ENCODE data around the gene GALC. TPM values are rescaled to one million over a fixed set of nuclear protein-coding genes. Genes with fewer than 3 reads are reported as not detected.

The GALC gene
- total RNA-seq, result 16.0 and 23.4 TPM in 2 replicates

GRCh38 chr14:87992718-87993628 lies at the start of gene GALC:
Gene GALC (minus strand): TSS chr14:87993182. CDS start chr14:87993164, 18 bp downstream.

DNA sequence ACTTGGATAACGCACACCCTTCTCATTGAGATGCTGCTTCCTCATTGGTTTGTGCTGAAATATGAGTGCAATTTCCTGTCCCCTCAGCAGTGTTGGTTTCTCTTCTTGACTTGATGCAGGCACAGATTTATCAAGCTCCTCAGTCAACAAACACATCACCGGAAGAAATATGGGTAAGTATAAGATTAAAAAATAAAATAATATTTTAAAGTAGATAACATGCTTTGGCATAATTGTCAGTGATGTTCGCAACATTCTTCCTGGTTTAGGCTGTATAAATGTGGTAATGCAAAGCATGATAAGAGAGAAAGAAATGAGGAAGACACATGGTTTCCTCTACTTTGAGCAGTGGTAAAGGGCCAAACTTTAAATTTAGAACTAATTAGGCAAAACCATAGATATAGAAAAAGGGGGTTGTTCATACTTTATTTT lies 12.1 kb upstream of the GALC start, which contains the start of gene GPR65:
Gene GPR65 (plus strand): TSS at position 86 of the 432 bp plus-strand sequence. CDS start 5,713 bp downstream, outside the sequence.

Other genes starting within 250 kb of the GALC start
- 0.32 TPM in 1 of 2 replicates, not detected in the other for gene GPR65, start 12.0 kb upstream of the GALC start, total RNA-seq